GM13976 (cell line): Measurements from ENCODE around the gene MT1H.
A peak's percentile ranks its signal among the peaks of the same experiment; 100 is the strongest.

Experiments used
- DNase-seq: peaks from one replicate; pipeline ENCODE4 v3.0.0; 2012; ENCODE audit warnings: low spot score
- in situ Hi-C: fragments of 300-500 bp; cut with MboI; formaldehyde crosslinking; loops from one replicate; pipeline ENCODE4 v1.12.0; 2022; ENCODE audit warnings: low sequenced_read_pairs, mixed read lengths, inconsistent platforms; ENCODE audit not compliant: unreplicated experiment
- TF ChIP-seq, protein P1 (sequence below): IDR thresholded peaks from 2 replicates; pipeline ENCODE4 v1.5.1; 2012; ENCODE audit warnings: borderline replicate concordance, mild to moderate bottlenecking; ENCODE audit not compliant: insufficient read depth; ENCODE audit errors: extremely low read depth, missing control alignments, control extremely low read depth

MT1H gene

DNA sequence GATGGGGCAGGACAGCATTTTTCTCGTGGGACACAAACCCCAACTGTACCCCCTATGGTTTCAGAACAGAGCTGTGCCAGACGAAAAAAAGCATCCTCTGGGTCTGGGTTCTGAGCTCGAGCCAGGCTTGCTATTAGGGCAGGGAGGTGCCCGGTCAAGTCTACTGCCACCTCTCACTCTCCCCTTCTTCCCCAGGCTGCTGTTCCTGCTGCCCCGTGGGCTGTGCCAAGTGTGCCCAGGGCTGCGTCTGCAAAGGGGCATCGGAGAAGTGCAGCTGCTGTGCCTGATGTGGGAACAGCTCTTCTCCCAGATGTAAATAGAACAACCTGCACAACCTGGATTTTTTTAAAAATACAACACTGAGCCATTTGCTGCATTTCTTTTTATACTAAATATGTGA lies 42.9 kb upstream of the MT1H start:
- in situ Hi-C loops = no loop called here
- no peak for DNase-seq
- TF ChIP-seq, protein P1, sequence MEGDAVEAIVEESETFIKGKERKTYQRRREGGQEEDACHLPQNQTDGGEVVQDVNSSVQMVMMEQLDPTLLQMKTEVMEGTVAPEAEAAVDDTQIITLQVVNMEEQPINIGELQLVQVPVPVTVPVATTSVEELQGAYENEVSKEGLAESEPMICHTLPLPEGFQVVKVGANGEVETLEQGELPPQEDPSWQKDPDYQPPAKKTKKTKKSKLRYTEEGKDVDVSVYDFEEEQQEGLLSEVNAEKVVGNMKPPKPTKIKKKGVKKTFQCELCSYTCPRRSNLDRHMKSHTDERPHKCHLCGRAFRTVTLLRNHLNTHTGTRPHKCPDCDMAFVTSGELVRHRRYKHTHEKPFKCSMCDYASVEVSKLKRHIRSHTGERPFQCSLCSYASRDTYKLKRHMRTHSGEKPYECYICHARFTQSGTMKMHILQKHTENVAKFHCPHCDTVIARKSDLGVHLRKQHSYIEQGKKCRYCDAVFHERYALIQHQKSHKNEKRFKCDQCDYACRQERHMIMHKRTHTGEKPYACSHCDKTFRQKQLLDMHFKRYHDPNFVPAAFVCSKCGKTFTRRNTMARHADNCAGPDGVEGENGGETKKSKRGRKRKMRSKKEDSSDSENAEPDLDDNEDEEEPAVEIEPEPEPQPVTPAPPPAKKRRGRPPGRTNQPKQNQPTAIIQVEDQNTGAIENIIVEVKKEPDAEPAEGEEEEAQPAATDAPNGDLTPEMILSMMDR = no peak

DNA sequence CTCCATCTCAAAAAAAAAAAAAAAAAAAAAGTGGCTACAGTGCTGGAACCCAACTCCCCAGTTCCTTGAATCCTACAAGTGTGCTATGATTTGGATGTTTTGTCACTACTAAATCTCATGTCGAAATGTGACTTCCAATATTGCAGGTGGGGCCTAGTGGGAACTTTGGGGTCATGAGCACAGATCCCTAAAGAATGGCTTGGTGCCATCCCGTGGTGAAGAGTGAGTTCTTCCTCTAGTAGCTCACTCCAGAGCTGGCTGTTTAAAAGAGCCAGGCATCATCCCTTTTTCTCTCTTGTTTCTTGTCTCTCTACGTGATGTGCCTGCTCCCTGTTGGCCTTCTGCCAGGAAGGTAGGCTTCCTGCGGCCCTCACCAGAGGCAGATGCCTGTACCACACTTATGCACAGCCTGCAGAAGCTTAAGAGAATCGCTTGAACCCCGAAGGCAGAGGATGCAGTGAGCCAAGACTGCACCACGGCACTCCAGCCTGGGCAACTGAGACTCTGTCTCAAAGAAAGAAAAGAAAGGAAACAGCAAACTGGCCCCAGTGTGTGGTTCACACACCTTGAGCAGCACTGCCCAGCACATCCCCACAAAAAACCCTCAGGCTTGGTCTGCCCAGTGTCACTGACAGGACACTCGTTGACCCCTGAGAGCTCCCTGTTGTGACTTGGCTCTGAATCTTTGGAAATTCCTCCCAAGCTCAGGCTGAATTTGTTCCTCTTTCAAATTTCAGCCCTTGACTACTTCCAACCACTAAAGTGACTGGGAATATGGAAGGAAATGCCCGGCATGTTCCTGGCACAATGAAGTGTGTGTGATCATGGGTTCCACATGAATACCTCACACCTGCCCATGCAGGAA lies 40.9 kb upstream of the MT1H start:
- DNase-seq = no peak
- TF ChIP-seq, protein P1 = no peak
- in situ Hi-C loops = no loop called here

GRCh38 chr16:56629531-56629930 lies 40.1 kb upstream of the MT1H start:
- TF ChIP-seq, protein P1 = no peak
- in situ Hi-C loops = no loop called here
- DNase-seq = no peak

- in situ Hi-C loops = no loop called here
- TF ChIP-seq, protein P1 = no peak
- DNase-seq = peak; percentile 76
Measured at GRCh38 chr16:56630134-56630533, 39.5 kb upstream of the MT1H start.

DNA sequence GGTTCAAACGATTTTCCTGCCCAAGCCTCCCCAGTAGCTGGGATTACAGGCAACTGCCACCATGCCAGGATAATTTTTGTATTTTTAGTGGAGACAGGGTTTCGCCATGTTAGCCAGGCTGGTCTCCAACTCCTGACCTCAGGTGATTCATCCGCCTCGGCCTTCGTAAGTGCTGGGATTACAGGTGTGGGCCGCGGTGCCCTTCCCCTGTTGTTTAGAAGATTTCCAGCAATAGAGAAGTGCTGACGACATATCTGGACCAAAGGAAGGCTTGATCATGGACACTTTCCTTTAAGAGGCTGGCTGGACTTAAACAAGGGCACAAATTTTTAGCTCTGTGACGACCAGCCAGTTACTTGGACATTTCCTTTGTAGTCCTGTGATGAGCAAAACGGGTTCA lies 38.4 kb upstream of the MT1H start:
- in situ Hi-C loops = no loop called here
- DNase-seq = no peak
- TF ChIP-seq, protein P1 = no peak

DNA sequence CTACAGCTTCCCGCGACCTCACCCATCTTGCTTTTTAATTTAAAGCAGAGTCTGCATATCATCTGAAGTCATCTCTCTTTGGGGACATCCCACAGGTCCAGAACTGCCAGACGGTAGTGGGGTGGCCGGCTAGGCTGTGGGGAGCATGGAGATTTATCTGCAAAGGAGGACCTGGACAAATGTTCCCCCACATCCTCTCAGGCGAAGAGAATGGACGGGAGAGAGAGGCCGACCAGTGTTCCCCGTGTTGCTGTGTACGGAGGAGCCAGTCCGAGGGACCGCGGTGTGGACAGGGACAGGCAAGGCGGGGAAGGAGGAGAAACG lies 37.8 kb upstream of the MT1H start:
- TF ChIP-seq, protein P1 = no peak
- DNase-seq = no peak
- in situ Hi-C loops = no loop called here
